T-helper 1 cell treated with Interleukin-12 subunit alpha and Interleukin-12 subunit beta and Interleukin-4 antibody, amounts not matched to agents 30 μg/mL and 1 μg/mL, for 36 hours (primary cell): ENCODE measurements around the gene PHYKPL.
"Not testable (repeated sequence)": the region's sequence is repeated elsewhere in the genome, so short reads cannot be mapped to it uniquely, and the experiment has no call there.

Experiments used
- H3K27ac Mint-ChIP-seq: one replicate; pipeline ENCODE4 v1.8.0; 2021; ENCODE audit warnings: mild to moderate bottlenecking, mixed read lengths
- H3K27me3 Mint-ChIP-seq: one replicate; pipeline ENCODE4 v1.8.0; 2021; ENCODE audit warnings: low read depth, mixed read lengths
- H3K36me3 Mint-ChIP-seq: one replicate; pipeline ENCODE4 v1.8.0; 2021; ENCODE audit warnings: low read depth, mixed read lengths
- H3K4me1 Mint-ChIP-seq: one replicate; pipeline ENCODE4 v1.8.0; 2021; ENCODE audit warnings: low read depth, mixed read lengths
- H3K4me3 Mint-ChIP-seq: one replicate; pipeline ENCODE4 v1.8.0; 2021; ENCODE audit warnings: mild to moderate bottlenecking, moderate library complexity, mixed read lengths
- H3K9me3 Mint-ChIP-seq: one replicate; pipeline ENCODE4 v1.8.0; 2021; ENCODE audit warnings: mixed read lengths

PHYKPL gene

GRCh38 chr5:178250263-178250662 is 17.7 kb upstream of the PHYKPL start:
- Mint-ChIP-seq H3K27ac (no peak overlapping the region), H3K4me3 (no peak overlapping the region), H3K4me1 (peaks cover 7% of the 10 kb centered on the region), H3K9me3 (no peaks in the 10 kb centered on the region), H3K36me3 (no peaks in the 10 kb centered on the region), H3K27me3 (no peaks in the 10 kb centered on the region)

GRCh38 chr5:178249191-178249989 is 16.8 kb upstream of the PHYKPL start:
- peaks cover 7% of the 10 kb centered on the region for H3K4me1 Mint-ChIP-seq
- H3K4me3 Mint-ChIP-seq, result peak overlapping the region; percentile 25
- H3K27ac Mint-ChIP-seq, result peak overlapping the region; percentile 74
- H3K27me3 Mint-ChIP-seq, result no peaks in the 10 kb centered on the region
- H3K9me3 Mint-ChIP-seq, result no peaks in the 10 kb centered on the region
- H3K36me3 Mint-ChIP-seq, result no peaks in the 10 kb centered on the region

- no peak overlapping the region for H3K4me3 Mint-ChIP-seq
These were observed 16.1 kb upstream of the PHYKPL start for GRCh38 chr5:178248750-178249149.

GRCh38 chr5:178247481-178248456 is 15.2 kb upstream of the PHYKPL start:
- no peak overlapping the region for H3K4me3 Mint-ChIP-seq

More at GRCh38 chr5:178248750-178249149, 16.1 kb upstream of the PHYKPL start:
- Mint-ChIP-seq H3K4me1 (peaks cover 9% of the 10 kb centered on the region), H3K27me3 (no peaks in the 10 kb centered on the region), H3K27ac (no peak overlapping the region), H3K36me3 (no peaks in the 10 kb centered on the region), H3K9me3 (no peaks in the 10 kb centered on the region)

GRCh38 chr5:178246624-178247279 is 14.2 kb upstream of the PHYKPL start:
- no peaks in the 10 kb centered on the region for H3K27me3 Mint-ChIP-seq
- no peak overlapping the region for H3K4me3 Mint-ChIP-seq
- no peaks in the 10 kb centered on the region for H3K9me3 Mint-ChIP-seq
- peak overlapping the region; percentile 52 for H3K27ac Mint-ChIP-seq
- H3K36me3 Mint-ChIP-seq, result no peaks in the 10 kb centered on the region
- H3K4me1 Mint-ChIP-seq, result peaks cover 12% of the 10 kb centered on the region

More at GRCh38 chr5:178247481-178248456, 15.2 kb upstream of the PHYKPL start:
- no peak overlapping the region for H3K27ac Mint-ChIP-seq
- H3K9me3 Mint-ChIP-seq, result no peaks in the 10 kb centered on the region
- no peaks in the 10 kb centered on the region for H3K27me3 Mint-ChIP-seq
- H3K36me3 Mint-ChIP-seq, result no peaks in the 10 kb centered on the region
- H3K4me1 Mint-ChIP-seq, result peaks cover 9% of the 10 kb centered on the region

GRCh38 chr5:178245389-178245788 is 12.8 kb upstream of the PHYKPL start:
- Mint-ChIP-seq H3K27ac (no peak overlapping the region), H3K4me3 (no peak overlapping the region), H3K36me3 (no peaks in the 10 kb centered on the region), H3K9me3 (no peaks in the 10 kb centered on the region), H3K4me1 (peaks cover 22% of the 10 kb centered on the region), H3K27me3 (no peaks in the 10 kb centered on the region)

- H3K4me1 Mint-ChIP-seq, result peaks cover 22% of the 10 kb centered on the region
- H3K36me3 Mint-ChIP-seq, result no peaks in the 10 kb centered on the region
- H3K27ac Mint-ChIP-seq, result no peak overlapping the region
- no peaks in the 10 kb centered on the region for H3K9me3 Mint-ChIP-seq
- H3K4me3 Mint-ChIP-seq, result no peak overlapping the region
- no peaks in the 10 kb centered on the region for H3K27me3 Mint-ChIP-seq
These were observed 12.0 kb upstream of the PHYKPL start for GRCh38 chr5:178244576-178244975.

- Mint-ChIP-seq H3K4me3 (peak overlapping the region; percentile 42), H3K27ac (peak overlapping the region; percentile 42), H3K4me1 (peaks cover 30% of the 10 kb centered on the region)
These were observed 9.8 kb upstream of the PHYKPL start for GRCh38 chr5:178242416-178242815.

GRCh38 chr5:178241688-178242231 is 9.2 kb upstream of the PHYKPL start:
- Mint-ChIP-seq H3K9me3 (no peaks in the 10 kb centered on the region), H3K4me3 (peak overlapping the region; percentile 17), H3K36me3 (no peaks in the 10 kb centered on the region), H3K4me1 (peaks cover 32% of the 10 kb centered on the region), H3K27me3 (no peaks in the 10 kb centered on the region), H3K27ac (no peak overlapping the region)

More at GRCh38 chr5:178242416-178242815, 9.8 kb upstream of the PHYKPL start:
- H3K36me3 Mint-ChIP-seq, result no peaks in the 10 kb centered on the region
- no peaks in the 10 kb centered on the region for H3K9me3 Mint-ChIP-seq
- no peaks in the 10 kb centered on the region for H3K27me3 Mint-ChIP-seq

GRCh38 chr5:178241231-178241663 is 8.6 kb upstream of the PHYKPL start:
- Mint-ChIP-seq H3K9me3 (no peaks in the 10 kb centered on the region), H3K4me1 (peaks cover 34% of the 10 kb centered on the region), H3K4me3 (peak overlapping the region; percentile 75), H3K27me3 (no peaks in the 10 kb centered on the region), H3K36me3 (no peaks in the 10 kb centered on the region), H3K27ac (peak overlapping the region; percentile 92)

GRCh38 chr5:178240766-178241165 is 8.2 kb upstream of the PHYKPL start:
- peak overlapping the region; percentile 92 for H3K27ac Mint-ChIP-seq
- no peaks in the 10 kb centered on the region for H3K9me3 Mint-ChIP-seq
- H3K27me3 Mint-ChIP-seq, result no peaks in the 10 kb centered on the region
- peaks cover 34% of the 10 kb centered on the region for H3K4me1 Mint-ChIP-seq
- H3K36me3 Mint-ChIP-seq, result no peaks in the 10 kb centered on the region
- H3K4me3 Mint-ChIP-seq, result peak overlapping the region; percentile 75

GRCh38 chr5:178240341-178240741 is 7.7 kb upstream of the PHYKPL start:
- Mint-ChIP-seq H3K4me1 (peaks cover 36% of the 10 kb centered on the region), H3K27ac (peak overlapping the region; percentile 92), H3K4me3 (peak overlapping the region; percentile 75), H3K9me3 (no peaks in the 10 kb centered on the region), H3K27me3 (no peaks in the 10 kb centered on the region), H3K36me3 (no peaks in the 10 kb centered on the region)

GRCh38 chr5:178239626-178240301 is 7.2 kb upstream of the PHYKPL start:
- H3K4me3 Mint-ChIP-seq, result peak overlapping the region; percentile 48
- not testable (repeated sequence) for H3K9me3 Mint-ChIP-seq, H3K36me3 Mint-ChIP-seq, H3K27me3 Mint-ChIP-seq
- H3K4me1 Mint-ChIP-seq, result peaks cover 40% of the 10 kb centered on the region
- peak overlapping the region; percentile 90 for H3K27ac Mint-ChIP-seq
